ENCODE results near the gene GHRL.

GHRL gene

GRCh38 chr3:10321630-10322351 lies 29.0 kb upstream of the GHRL start:
- peak overlapping the region; percentile 89 to 99 (median 96) for H3K4me3 Mint-ChIP-seq
- TF ChIP-seq CTCF (IDR thresholded peaks at IDR 0.05; ENCODE audit: unreplicated experiment in 3 of 3): no peak
- peaks cover 7% of the 10 kb centered on the region for H3K4me1 Mint-ChIP-seq
- peaks cover 13% of the 10 kb centered on the region for H3K36me3 Mint-ChIP-seq (ENCODE audit: low read depth)
- peaks cover 31% of the 10 kb centered on the region for H3K27me3 Mint-ChIP-seq (ENCODE audit: low read depth)
- no peaks in the 10 kb centered on the region for H3K9me3 Mint-ChIP-seq
- peak overlapping the region in 2 of 3 experiments; percentile 92 to 98 for H3K27ac Mint-ChIP-seq

GRCh38 chr3:10320320-10320677 lies 27.6 kb upstream of the GHRL start:
- H3K4me1 Mint-ChIP-seq: peaks cover 7% of the 10 kb centered on the region
- no peak for TF ChIP-seq CTCF (IDR thresholded peaks at IDR 0.05; ENCODE audit: unreplicated experiment in 3 of 3)
- H3K27ac Mint-ChIP-seq: peak overlapping the region; percentile 85 to 98 (median 92)
- H3K9me3 Mint-ChIP-seq: no peaks in the 10 kb centered on the region
- peaks cover 13% of the 10 kb centered on the region for H3K36me3 Mint-ChIP-seq (ENCODE audit: low read depth)
- peak overlapping the region; percentile 89 to 99 (median 96) for H3K4me3 Mint-ChIP-seq
- peaks cover 16% of the 10 kb centered on the region for H3K27me3 Mint-ChIP-seq (ENCODE audit: low read depth)

- peak overlapping the region; percentile 85 to 98 (median 92) for H3K27ac Mint-ChIP-seq
- peaks cover 11% of the 10 kb centered on the region for H3K27me3 Mint-ChIP-seq (ENCODE audit: low read depth)
- H3K4me3 Mint-ChIP-seq: peak overlapping the region; percentile 89 to 99 (median 96)
- TF ChIP-seq CTCF (IDR thresholded peaks at IDR 0.05; ENCODE audit: unreplicated experiment in 3 of 3): no peak
- peaks cover 15% of the 10 kb centered on the region for H3K36me3 Mint-ChIP-seq (ENCODE audit: low read depth)
- H3K9me3 Mint-ChIP-seq: no peaks in the 10 kb centered on the region
- H3K4me1 Mint-ChIP-seq: peaks cover 7% of the 10 kb centered on the region
These were observed 27.1 kb upstream of the GHRL start for GRCh38 chr3:10319804-10320203.

- H3K9me3 Mint-ChIP-seq: no peaks in the 10 kb centered on the region
- peak overlapping the region; percentile 89 to 99 (median 92) for H3K4me3 Mint-ChIP-seq
- peaks cover 7% of the 10 kb centered on the region for H3K4me1 Mint-ChIP-seq
- peaks cover 5% of the 10 kb centered on the region for H3K27me3 Mint-ChIP-seq (ENCODE audit: low read depth)
- TF ChIP-seq CTCF (IDR thresholded peaks at IDR 0.05; ENCODE audit: unreplicated experiment in 3 of 3): no peak
- H3K36me3 Mint-ChIP-seq (ENCODE audit: low read depth): peaks cover 21% of the 10 kb centered on the region
- peak overlapping the region; percentile 35 to 80 (median 63) for H3K27ac Mint-ChIP-seq
These were observed 26.5 kb upstream of the GHRL start for GRCh38 chr3:10319251-10319650.

GRCh38 chr3:10317961-10318350 lies 25.2 kb upstream of the GHRL start:
- Mint-ChIP-seq H3K4me3 (peak overlapping the region; percentile 74 to 85 (median 83)), H3K36me3 (ENCODE audit: low read depth) (peaks cover 29% of the 10 kb centered on the region), H3K4me1 (peaks cover 7% of the 10 kb centered on the region), H3K27ac (no peak overlapping the region), H3K27me3 (ENCODE audit: low read depth) (no peaks in the 10 kb centered on the region), H3K9me3 (no peaks in the 10 kb centered on the region)
- TF ChIP-seq CTCF (IDR thresholded peaks at IDR 0.05; ENCODE audit: unreplicated experiment in 3 of 3): no peak

All from nephron (organoid).